H1 (cell line): ENCODE data around the gene ARHGEF38. TPM values are rescaled to one million over a fixed set of nuclear protein-coding genes. Genes with fewer than 3 reads are reported as not detected.

Experiments
- CBX8 ChIP-seq: fragments of 300-800, 300-1000 bp; sonication (generic); IDR thresholded peaks from 2 replicates; pipeline ENCODE4 v1.7.1; 2016; ENCODE audit warnings: low read depth, low read length, borderline replicate concordance
- GABPA ChIP-seq: IDR thresholded peaks from 2 replicates; pipeline ENCODE4 v1.6.1; 2011; ENCODE audit warnings: mild to moderate bottlenecking, low read length, moderate library complexity, borderline replicate concordance; ENCODE audit not compliant: insufficient read depth
- MAX ChIP-seq: IDR thresholded peaks from 2 replicates; pipeline ENCODE4 v1.6.1; 2012; ENCODE audit warnings: inconsistent platforms
- RXRA ChIP-seq: IDR thresholded peaks from 2 replicates; pipeline ENCODE4 v1.6.1; 2011; ENCODE audit warnings: low read depth, mild to moderate bottlenecking, low read length, moderate library complexity; ENCODE audit not compliant: insufficient read depth
- TCF12 ChIP-seq: IDR thresholded peaks from 2 replicates; pipeline ENCODE4 v1.6.1; 2011; ENCODE audit warnings: low read depth, mild to moderate bottlenecking, low read length
- polyA plus RNA-seq, 7 experiments: library from polyadenylated mRNA; depleted of rRNA in 3 of 7; stranded (reverse) in 5 of 7; unstranded in 2 of 7; fragments of >200 nt in 5 of 7; fragments of 200-250 nt in 2 of 7; gene quantifications; 1 replicate in 5 of 7; 2 replicates in 1 of 7; 4 replicates in 1 of 7; pipeline versions ENCODE4 v1.2.1 to v1.2.3, GENCODE V29; 2011 to 2013; ENCODE audit warnings: missing spikeins in 2 of 7, mixed read lengths in 2 of 7
- total RNA-seq: library from RNA; stranded (reverse); fragmentation: NEBNext Ultra II Directional; extraction: Animal tissue kit (Norgen Biotek cat#: 25700); gene quantifications from 2 replicates; pipeline ENCODE4 v1.2.1, GENCODE V29; 2021

ARHGEF38 gene
- total and polyA plus RNA-seq, 2 of the 8 experiments (the other 6 are each of a cell fraction or from before 2014, with no cell fraction given), result not detected

GRCh38 chr4:105504744-105505143, 47.7 kb upstream of the ARHGEF38 start (continued):
- TF ChIP-seq MAX, result no peak
- TF ChIP-seq GABPA, result no peak
- TF ChIP-seq TCF12, result no peak
- TF ChIP-seq CBX8, result no peak
- TF ChIP-seq RXRA, result no peak
- TF ChIP-seq, all 59 proteins: peak for 0
